Astrocyte (in vitro differentiated cells and primary cell): Measurements from ENCODE around the gene GMEB2.

Experiments used
- EZH2 ChIP-seq: IDR thresholded peaks from 2 replicates; pipeline ENCODE4 v1.6.1; 2012; ENCODE audit warnings: mild to moderate bottlenecking, low read length, inconsistent platforms; ENCODE audit not compliant: insufficient read depth
- TF ChIP-seq, protein P1 (sequence below): IDR thresholded peaks from 2 replicates; pipeline ENCODE4 v1.5.1; 2011; ENCODE audit warnings: low read depth, mild to moderate bottlenecking, inconsistent platforms, low read length, moderate library complexity; ENCODE audit not compliant: insufficient read depth

GRCh38 chr20:63594043-63594561 is 32.8 kb downstream of the GMEB2 start:
- TF ChIP-seq, protein P1, sequence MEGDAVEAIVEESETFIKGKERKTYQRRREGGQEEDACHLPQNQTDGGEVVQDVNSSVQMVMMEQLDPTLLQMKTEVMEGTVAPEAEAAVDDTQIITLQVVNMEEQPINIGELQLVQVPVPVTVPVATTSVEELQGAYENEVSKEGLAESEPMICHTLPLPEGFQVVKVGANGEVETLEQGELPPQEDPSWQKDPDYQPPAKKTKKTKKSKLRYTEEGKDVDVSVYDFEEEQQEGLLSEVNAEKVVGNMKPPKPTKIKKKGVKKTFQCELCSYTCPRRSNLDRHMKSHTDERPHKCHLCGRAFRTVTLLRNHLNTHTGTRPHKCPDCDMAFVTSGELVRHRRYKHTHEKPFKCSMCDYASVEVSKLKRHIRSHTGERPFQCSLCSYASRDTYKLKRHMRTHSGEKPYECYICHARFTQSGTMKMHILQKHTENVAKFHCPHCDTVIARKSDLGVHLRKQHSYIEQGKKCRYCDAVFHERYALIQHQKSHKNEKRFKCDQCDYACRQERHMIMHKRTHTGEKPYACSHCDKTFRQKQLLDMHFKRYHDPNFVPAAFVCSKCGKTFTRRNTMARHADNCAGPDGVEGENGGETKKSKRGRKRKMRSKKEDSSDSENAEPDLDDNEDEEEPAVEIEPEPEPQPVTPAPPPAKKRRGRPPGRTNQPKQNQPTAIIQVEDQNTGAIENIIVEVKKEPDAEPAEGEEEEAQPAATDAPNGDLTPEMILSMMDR: no peak
- TF ChIP-seq EZH2: no peak
